ENCODE results near the gene NEDD4L.

DNA sequence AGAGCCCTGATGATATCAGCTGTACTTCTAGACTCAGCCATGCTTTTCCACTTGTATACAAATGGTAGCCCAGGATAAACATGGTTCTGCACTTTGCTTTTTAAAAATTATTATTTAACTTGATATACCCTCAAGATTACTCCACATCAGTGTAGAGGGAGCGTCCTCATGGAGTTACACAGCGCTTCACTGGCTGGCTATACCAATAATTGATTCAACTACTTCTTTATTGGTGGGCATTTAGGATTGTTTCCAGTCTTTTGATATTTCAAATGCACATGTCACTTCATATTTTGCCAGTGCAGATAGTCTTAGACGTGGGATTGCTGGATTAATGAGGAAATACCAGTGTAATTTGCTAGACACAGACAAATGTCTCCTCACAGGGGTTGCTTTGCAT lies 10.8 kb upstream of the NEDD4L start:
- no peak for TF ChIP-seq ZNF530 (tag by site-specific recombination; IDR thresholded peaks at IDR 0.05; ENCODE audit: low read depth)
- TF ChIP-seq, protein P1, sequence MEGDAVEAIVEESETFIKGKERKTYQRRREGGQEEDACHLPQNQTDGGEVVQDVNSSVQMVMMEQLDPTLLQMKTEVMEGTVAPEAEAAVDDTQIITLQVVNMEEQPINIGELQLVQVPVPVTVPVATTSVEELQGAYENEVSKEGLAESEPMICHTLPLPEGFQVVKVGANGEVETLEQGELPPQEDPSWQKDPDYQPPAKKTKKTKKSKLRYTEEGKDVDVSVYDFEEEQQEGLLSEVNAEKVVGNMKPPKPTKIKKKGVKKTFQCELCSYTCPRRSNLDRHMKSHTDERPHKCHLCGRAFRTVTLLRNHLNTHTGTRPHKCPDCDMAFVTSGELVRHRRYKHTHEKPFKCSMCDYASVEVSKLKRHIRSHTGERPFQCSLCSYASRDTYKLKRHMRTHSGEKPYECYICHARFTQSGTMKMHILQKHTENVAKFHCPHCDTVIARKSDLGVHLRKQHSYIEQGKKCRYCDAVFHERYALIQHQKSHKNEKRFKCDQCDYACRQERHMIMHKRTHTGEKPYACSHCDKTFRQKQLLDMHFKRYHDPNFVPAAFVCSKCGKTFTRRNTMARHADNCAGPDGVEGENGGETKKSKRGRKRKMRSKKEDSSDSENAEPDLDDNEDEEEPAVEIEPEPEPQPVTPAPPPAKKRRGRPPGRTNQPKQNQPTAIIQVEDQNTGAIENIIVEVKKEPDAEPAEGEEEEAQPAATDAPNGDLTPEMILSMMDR (tag by site-specific recombination; IDR thresholded peaks at IDR 0.05), result no peak
- TF ChIP-seq ZNF404 (tag by site-specific recombination; IDR thresholded peaks at IDR 0.05), result no peak
- TF ChIP-seq ZFP69B (tag by site-specific recombination; IDR thresholded peaks at IDR 0.05), result no peak
- TF ChIP-seq ZNF140 (tag by site-specific recombination; IDR thresholded peaks at IDR 0.05), result no peak
- no peak for TF ChIP-seq OSR2 (tag by site-specific recombination; IDR thresholded peaks at IDR 0.05)
